Right renal pelvis (tissue), 4 donors: ENCODE measurements around the gene TBC1D5. TPM values are rescaled to one million over a fixed set of nuclear protein-coding genes. Genes with fewer than 3 reads are reported as not detected.

Experiments used
- DNase-seq, 4 donors: peaks; one replicate each; pipeline ENCODE4 v3.0.0-alpha.2; 2013; ENCODE audit warnings: low read depth in 4 of 4, low spot score in 3 of 4, missing footprints in 1 of 4
- polyA plus RNA-seq, 4 donors: library from polyadenylated mRNA; unstranded; fragments of 120-200 nt; gene quantifications; one replicate each; pipeline ENCODE4 v1.2.1, GENCODE V29; 2013; ENCODE audit not compliant: insufficient read length in 4 of 4

The TBC1D5 gene
- polyA plus RNA-seq, 4 donors: 48.3 to 58.3 (median 55.9) TPM

DNA sequence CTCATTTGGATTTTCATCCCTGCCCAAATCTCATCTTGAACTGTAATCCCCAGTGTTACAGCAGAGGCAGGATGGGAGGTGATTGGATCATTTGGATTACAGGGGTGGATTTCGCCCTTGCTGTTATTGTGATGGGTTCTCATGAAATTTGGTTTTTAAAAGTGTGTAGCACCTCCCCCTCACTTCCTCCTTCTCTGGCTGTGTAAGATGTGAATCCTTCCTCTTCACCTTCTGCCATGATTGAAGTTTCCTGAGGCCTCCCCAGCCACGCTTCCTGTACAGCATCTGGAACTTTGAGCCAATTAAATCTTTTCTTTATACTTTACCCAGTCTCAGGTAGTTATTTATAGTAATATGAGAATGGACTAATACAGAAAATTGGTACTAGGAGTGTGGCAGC lies 540.9 kb downstream of the TBC1D5 start:
- DNase-seq: no peak

GRCh38 chr3:17195856-17196604 lies 546.4 kb downstream of the TBC1D5 start:
- no peak for DNase-seq

- DNase-seq: no peak
Measured at GRCh38 chr3:17195192-17195611, 547.2 kb downstream of the TBC1D5 start.

- DNase-seq: no peak
Measured at GRCh38 chr3:17194116-17194515, 548.3 kb downstream of the TBC1D5 start.

DNA sequence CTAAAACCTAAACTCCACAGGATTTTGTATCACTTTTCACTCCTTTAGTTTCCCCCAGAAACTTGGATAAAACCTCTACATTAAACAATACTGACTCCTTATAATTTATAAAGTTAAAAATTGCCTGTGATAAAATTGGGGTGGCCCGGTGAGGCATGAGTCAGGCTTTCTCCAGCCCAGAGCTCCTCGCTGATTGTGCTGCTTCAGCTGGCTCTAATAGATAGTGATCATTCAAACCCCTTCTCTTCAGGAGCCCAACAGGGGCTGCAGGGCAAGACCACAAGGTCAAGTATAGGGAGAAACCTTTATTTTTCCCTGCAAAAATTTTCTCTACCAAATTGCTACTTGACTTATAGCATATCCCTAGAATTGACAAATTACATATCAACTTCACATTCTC lies 549.4 kb downstream of the TBC1D5 start:
- DNase-seq: no peak

DNA sequence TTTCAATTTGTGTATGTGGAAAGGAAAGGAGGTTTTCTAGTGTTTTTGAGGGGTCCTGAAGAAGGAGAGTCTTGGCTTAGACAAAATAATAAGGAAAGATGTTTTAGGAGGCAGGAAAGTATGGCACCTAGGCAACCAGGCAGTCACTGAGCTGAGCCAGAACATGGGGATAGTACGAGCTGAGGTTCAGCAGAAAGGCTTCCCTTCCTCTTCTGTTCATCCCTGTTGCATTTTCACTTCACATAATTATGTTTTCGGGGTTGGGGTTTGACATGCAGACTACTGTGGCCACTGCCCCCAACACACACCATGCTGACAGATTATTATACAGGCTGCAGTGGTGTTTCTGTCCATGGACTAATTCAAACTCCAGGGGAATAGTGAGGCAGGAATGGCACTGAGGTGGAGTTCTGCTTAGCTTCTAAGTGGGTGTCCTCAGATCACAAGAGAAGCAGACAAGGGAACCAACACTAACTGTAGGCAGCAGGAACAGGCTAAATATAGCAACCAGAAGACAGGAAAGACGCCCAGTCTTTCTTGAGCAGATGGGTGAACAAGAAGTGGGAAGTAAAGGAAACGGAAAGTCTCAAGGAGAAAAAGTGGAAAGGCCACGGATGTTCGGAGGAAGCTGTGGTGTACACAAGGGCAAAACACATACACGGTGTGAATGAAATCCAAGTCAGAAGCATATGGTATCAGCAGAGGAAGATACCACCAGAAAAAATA lies 551.9 kb downstream of the TBC1D5 start:
- DNase-seq: no peak

DNA sequence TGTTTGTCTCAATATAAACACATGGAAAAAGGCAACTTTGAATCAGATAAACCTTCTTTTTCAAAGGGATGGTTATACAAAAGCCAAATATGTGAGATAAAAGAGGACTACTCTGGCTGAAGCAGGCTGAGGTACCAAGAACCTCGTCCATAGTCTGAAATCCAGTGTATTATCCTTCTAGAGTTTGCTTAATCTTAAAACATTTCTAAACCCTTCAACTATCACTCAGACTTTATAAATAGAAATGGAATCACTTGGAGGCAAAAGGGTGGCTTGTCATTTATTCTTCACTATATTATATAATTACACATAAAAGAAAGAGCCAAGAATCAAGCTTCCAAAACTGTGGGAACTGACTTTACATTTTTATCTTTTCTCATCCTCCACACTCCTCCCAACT lies 554.1 kb downstream of the TBC1D5 start:
- DNase-seq: no peak

- DNase-seq: no peak
Measured at GRCh38 chr3:17187589-17188184, 554.7 kb downstream of the TBC1D5 start.

DNA sequence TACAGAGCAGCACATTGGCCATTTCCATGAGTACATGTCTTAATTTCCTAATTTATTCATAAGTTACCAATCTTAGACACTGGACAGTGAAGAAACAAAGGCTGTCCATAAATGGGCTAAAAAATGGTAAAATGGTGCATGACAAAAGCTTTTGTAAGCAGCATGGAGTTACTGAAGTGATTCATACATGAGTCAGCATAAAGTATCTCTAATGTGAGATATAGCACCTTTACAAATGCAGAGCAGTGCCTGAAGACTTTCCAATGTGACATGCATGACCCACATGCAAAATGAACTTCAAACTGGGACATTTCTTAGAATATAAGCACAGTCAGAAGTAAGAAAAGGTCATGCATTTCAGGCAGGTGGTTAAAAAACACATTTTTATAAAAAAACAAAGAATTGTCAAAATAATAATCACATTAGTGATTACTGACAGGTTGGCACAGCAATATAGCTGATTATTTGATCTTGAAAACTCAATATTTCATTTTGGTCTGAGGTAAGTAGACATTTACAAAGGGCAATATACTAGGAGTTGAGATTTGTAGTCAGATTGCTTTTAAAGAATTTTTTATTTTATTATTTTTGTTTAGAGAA lies 558.4 kb downstream of the TBC1D5 start:
- no peak for DNase-seq

DNA sequence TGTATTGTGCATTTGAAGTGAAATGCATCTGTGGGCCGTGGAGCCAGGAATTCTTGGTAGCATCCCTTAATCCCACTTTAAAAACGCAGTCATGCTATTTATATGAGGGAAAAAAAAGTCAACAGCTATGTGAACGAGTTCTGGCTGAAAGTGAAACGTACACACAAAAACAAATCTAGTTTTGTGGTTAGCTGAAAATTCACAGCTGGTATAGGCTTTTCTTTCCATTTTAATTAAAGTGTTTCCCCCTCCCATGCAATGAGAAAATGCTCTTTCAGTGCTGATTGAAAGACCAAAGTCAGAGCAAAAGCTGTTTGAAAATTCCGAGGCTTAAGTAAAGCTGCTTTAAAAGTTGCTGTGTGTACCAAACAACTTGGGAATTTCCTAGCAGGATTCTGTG lies 560.3 kb downstream of the TBC1D5 start:
- no peak for DNase-seq

GRCh38 chr3:17181413-17181907 lies 561.0 kb downstream of the TBC1D5 start:
- DNase-seq: no peak

- DNase-seq: no peak
Measured at GRCh38 chr3:17179381-17180205, 562.8 kb downstream of the TBC1D5 start.

DNA sequence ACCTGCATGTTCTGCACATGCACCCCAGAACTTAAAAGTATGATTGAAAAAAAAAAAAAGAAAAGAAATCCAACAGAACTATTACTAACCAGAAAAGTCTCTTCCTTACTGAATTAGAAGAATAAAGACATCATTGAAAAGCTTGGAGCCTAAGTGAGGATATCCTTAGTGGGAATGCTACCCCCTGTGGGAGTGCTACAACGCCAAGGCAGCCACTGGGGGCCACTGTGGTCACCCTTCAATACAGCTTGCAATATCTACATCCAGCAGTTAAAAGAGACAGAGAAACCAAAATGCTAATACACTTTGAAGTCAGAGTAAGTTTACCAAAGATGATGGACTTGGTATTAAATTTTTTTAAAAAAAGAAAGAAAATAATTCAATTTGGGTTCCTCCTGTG lies 565.7 kb downstream of the TBC1D5 start:
- DNase-seq: no peak

DNA sequence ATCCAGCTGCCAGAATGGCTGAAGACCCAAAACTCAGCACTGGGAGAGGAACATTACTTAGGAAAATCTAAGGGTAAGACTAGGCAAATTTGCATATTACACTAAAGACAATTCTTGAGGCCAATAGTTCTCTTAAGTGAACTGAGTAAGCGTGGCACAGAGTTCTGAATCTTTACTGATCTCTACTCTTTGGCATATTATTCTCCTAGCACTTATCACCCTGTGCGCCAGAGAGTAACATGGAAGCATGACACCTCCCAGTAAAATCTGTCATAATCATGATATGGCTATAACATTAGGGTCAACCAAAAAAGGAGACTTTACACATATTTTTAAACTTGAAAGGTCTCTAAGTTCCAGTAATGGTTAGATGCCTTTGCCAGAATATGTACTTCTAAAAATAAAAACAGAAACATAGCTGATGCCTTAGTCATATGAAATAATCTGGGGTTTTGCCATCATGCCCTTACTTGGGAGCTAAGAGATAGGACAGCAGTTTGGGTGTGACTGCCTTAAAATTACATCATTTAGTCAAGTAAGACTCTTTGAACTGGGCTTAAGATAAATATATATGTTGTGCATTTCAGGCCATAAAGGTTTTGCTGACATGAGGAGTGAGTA lies 567.1 kb downstream of the TBC1D5 start:
- no peak for DNase-seq

- no peak for DNase-seq
Measured at GRCh38 chr3:17166369-17166768, 576.1 kb downstream of the TBC1D5 start.

GRCh38 chr3:17162116-17162515 lies 580.3 kb downstream of the TBC1D5 start:
- no peak for DNase-seq

- DNase-seq: no peak
Measured at GRCh38 chr3:17160597-17160996, 581.8 kb downstream of the TBC1D5 start.

- DNase-seq: no peak
Measured at GRCh38 chr3:17158941-17159682, 583.3 kb downstream of the TBC1D5 start.

DNA sequence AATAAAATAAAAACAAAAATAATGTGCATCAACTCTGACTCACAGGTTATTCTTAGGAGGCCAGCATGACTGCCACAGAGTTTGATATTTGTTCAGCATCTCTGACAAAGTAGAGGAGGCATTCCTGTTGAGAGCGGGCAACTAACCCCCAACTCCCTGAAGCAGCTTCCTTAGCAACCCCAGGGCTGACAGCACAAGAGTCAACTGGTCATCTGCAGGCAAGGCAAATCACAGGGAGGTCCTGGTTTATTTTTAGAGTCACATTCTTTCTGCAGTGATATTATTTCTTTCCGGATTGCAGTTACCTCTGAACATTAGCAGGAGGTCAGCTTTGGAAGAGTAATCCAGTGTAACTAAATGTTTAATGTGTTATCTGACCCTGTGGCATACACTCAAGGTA lies 584.7 kb downstream of the TBC1D5 start:
- DNase-seq: peak in 1 of 4 donors; percentile 22
